Stimulated activated naive CD4-positive, alpha-beta T cell treated with Interleukin-2 at 50 U/mL for 16 hours (primary cell): ENCODE results near the gene GEMIN7.

Experiments
- DNase-seq: peaks from one replicate; lab custom pipeline; 2025; lab: John Stamatoyannopoulos, UW

The GEMIN7 gene

GRCh38 chr19:45061965-45062364 lies 17.1 kb upstream of the GEMIN7 start:
- no peak for DNase-seq

GRCh38 chr19:45063851-45064801 lies 14.9 kb upstream of the GEMIN7 start:
- no peak for DNase-seq

- no peak for DNase-seq
Observed at GRCh38 chr19:45066921-45067661, 12.0 kb upstream of the GEMIN7 start.

GRCh38 chr19:45068041-45068440 lies 11.0 kb upstream of the GEMIN7 start:
- DNase-seq, result no peak

GRCh38 chr19:45069056-45069455 lies 10.0 kb upstream of the GEMIN7 start:
- DNase-seq, result no peak

GRCh38 chr19:45070214-45070613 lies 8.8 kb upstream of the GEMIN7 start:
- DNase-seq, result no peak

GRCh38 chr19:45070861-45071544 lies 8.1 kb upstream of the GEMIN7 start:
- DNase-seq, result no peak

- no peak for DNase-seq
Observed at GRCh38 chr19:45071545-45071938, 7.5 kb upstream of the GEMIN7 start.

- DNase-seq, result no peak
Observed at GRCh38 chr19:45071969-45072790, 6.9 kb upstream of the GEMIN7 start.

GRCh38 chr19:45074744-45075300 lies 4.2 kb upstream of the GEMIN7 start:
- DNase-seq, result no peak

GRCh38 chr19:45075301-45076028 lies 3.6 kb upstream of the GEMIN7 start:
- DNase-seq, result peak; percentile 20

GRCh38 chr19:45076029-45076850 lies 2.8 kb upstream of the GEMIN7 start, which contains the start of gene ZNF296:
ZNF296 (minus strand) TSS chr19:45076478; CDS start chr19:45076373, 105 bp downstream.
- DNase-seq, result peak; percentile 76

- DNase-seq, result no peak
Observed at GRCh38 chr19:45076851-45077730, 2.0 kb upstream of the GEMIN7 start.

- DNase-seq, result no peak
Observed at GRCh38 chr19:45078390-45079062, 534 bp upstream of the GEMIN7 start.

- no peak for DNase-seq
Observed at GRCh38 chr19:45079911-45080370, 881 bp downstream of the GEMIN7 start.

GRCh38 chr19:45082170-45082569 lies 3.1 kb downstream of the GEMIN7 start:
- no peak for DNase-seq

- DNase-seq, result no peak
Observed at GRCh38 chr19:45086480-45086879, 7.4 kb downstream of the GEMIN7 start.

- peak; percentile 44 for DNase-seq
Observed at GRCh38 chr19:45087531-45087930, 8.5 kb downstream of the GEMIN7 start.
